HG03571 (cell line): ENCODE data around the gene OCIAD1.
"Not testable (repeated sequence)": the region's sequence is repeated elsewhere in the genome, so short reads cannot be mapped to it uniquely, and the experiment has no call there.

Source experiments
- ATAC-seq: cut with Tn5 transposase; IDR thresholded peaks from one replicate; pipeline ENCODE4 v1.9.1; 2021; ENCODE audit not compliant: unreplicated experiment

OCIAD1 gene

DNA sequence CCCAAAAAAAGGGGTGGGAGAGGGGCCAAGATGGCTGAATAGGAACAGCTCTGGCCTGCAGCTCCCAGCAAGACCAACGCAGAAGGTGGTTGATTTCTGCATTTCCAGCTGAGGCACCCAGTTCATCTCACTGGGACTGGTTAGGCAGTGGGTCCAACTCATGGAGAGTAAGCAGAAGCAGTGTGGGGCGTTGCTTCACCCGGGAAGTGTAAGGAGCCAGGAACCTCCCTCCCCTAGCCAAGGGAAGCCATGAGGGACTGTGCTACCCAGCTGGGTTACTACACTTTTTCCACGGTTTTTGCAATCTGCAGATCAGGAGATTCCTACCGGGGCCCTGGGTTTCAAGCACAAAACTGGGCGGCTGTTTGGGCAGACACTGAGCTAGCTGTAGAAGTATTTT is 13.9 kb upstream of the OCIAD1 start:
- ATAC-seq, result no peak

GRCh38 chr4:48821431-48821830 is 9.5 kb upstream of the OCIAD1 start:
- ATAC-seq, result not testable (repeated sequence)

DNA sequence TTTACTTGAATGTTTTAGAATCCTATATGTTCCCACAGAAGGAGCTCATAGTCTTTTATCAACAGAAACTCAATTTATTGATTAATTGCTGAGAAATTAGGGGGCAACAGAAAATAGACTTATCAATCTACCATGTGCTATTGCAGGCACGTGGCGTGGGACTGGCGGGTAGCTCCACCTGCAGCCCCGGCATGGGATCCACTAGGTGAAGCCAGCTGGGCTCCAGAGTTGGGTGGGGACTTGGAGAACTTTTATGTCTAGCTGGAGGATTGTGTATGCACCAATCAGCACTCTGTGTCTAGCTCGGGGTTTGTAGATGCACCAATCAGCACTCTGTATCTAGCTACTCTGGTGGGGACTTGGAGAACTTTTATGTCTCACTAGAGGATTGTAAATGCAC is 3.3 kb upstream of the OCIAD1 start:
- no peak for ATAC-seq

DNA sequence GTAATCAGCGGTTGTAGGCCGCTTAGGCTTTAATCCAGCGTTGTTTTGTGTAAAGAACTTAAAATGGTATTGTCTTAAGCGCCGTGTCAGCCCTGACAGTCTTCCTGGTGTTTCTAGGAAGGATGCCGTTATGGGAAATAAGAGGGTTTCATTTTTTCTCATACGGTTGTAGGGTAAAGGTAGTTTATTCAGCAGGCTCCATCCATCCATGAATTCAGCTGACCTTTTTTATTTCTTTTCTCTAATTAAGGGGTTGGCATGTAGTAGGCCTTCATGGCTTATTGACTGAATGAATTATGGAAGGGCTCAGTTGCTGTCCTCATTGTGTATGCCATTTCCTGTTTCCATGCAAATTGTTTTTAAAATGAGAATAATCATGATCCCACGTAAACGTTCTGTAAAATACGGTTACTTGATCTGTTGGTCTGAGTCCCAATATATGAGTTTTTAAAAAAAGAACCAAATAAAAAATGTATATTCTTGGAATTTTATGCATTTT is 693 bp downstream of the OCIAD1 start:
- no peak for ATAC-seq

DNA sequence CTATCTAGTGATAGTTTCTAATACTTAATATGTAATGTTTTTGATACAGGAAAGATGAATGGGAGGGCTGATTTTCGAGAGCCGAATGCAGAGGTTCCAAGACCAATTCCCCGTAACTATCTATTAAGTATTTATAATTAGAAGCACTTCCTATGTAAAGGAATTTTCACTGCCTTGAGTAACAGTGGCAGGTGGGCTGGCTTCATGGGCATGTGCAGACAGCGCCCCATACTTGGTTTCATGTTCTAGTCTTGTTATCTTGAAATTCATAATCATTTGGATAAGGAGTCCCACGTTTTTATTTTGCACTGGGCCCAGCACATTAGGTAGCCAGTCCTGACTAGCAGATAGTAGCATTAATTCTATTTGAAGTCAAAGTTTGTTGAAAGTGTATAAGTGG is 1.7 kb downstream of the OCIAD1 start:
- ATAC-seq, result no peak

DNA sequence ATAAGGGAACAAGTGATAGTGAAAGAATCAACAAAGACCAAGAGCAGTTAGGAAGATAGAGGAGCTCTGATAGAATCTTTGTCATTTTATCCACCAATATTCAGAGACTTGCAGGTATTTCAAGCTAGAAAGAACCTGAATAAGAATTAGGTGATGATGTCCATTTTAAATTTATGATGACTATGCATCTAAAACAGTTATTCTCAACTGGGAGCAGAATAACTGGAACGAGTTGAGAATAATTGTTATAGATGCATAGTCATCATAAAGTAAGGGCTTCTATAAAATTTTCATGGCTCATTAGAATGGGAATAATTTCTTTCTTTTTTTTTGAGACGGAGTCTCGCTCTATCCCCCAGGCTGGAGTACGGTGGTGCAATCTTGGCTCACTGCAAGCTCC is 5.8 kb downstream of the OCIAD1 start:
- ATAC-seq, result no peak

- no peak for ATAC-seq
These were observed 10.3 kb downstream of the OCIAD1 start for GRCh38 chr4:48841045-48841827.

GRCh38 chr4:48844843-48845242 is 14.0 kb downstream of the OCIAD1 start:
- ATAC-seq, result no peak

- ATAC-seq, result not testable (repeated sequence)
These were observed 17.9 kb downstream of the OCIAD1 start for GRCh38 chr4:48848799-48849198.

- ATAC-seq, result no peak
These were observed 20.8 kb downstream of the OCIAD1 start for GRCh38 chr4:48851651-48852050.

DNA sequence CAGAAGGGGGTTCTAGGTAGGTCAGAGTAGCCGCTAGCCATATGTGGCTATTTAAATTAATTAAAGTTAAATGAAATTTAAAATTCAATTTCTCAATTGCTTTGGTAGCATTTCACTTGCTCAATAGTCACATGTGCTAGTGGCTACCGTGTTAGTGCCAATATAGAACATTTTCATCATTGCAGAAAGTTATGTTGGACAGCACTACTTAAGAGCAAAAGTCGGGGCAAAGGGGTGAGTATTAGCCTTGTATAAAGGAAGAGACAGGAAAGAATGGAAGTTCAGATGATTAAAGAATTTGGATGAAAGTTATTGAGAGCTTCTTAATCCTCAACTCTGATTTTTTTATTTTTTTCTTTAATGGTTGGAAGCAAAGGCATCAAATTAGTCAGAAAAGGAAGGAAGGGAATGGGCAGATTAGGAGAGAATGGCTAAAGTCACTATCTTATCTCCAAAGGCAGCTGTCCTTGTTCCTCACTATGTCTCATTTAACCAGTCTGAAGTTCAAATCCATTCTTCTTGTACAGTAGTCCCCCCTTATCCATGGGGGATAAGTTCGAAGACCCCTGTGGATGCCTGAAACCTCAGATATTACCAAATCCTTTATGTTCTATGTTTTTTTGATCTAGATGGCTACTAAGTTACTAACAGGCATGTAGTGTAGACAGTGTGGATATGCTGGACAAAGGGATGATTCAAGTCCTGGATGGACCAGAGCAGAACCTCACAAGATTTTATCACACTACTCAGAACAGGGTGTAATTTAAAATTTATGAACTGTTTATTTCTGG is 22.9 kb downstream of the OCIAD1 start:
- no peak for ATAC-seq

DNA sequence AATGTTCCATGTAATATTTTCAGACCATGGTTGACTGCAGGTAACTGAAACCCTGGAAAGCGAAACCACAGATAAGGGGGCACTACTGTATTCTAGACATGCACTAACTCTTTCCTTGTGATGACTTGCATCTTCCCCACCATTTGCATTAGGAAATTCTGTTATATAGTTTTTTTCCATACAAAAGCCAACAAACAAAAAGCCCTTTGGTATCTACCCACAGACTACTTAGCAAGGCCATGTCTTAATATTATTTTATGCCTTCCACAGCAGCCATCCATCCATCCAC is 23.5 kb downstream of the OCIAD1 start:
- ATAC-seq, result no peak

GRCh38 chr4:48854982-48855381 is 24.1 kb downstream of the OCIAD1 start:
- no peak for ATAC-seq

DNA sequence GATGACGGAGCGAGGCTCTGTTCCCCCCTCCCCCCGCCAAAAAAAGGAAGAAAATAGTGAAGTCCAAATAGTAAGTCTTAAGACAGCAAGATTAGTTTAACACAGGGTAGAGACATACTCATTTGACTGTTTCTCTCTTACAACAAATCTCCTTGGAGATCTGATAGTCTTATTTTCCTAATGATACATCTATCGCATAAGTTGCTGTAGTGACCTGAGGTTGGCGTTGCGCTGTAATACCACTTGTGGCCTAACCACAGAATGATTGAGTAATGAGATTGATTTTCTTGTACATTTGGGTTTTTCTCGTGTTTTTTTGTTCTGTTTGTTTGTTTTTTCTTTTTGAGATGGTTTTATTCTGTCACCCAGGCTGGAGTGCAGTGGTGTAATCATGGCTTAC is 27.2 kb downstream of the OCIAD1 start:
- ATAC-seq, result no peak

DNA sequence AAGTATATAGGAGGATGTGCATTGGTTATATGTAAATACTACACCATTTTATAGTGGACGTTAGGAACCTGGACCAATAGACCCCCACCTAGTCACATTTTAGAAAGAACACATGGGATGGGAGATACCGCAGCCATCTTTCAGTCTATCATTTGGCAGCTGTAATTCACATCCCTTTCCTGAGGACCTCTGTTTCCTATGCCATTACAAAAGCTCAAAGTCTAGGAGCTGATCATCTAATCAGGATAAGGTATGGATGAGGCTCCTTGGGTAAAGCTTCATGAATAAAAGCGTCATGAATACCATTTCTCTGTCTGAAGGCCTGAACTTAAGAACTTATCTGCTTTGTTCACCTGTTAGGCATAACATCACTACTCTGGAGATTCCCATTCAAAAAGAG is 31.1 kb downstream of the OCIAD1 start:
- ATAC-seq, result no peak

- no peak for ATAC-seq
These were observed 31.8 kb downstream of the OCIAD1 start for GRCh38 chr4:48862661-48863060.

GRCh38 chr4:48863728-48864127 is 32.8 kb downstream of the OCIAD1 start:
- ATAC-seq, result no peak

DNA sequence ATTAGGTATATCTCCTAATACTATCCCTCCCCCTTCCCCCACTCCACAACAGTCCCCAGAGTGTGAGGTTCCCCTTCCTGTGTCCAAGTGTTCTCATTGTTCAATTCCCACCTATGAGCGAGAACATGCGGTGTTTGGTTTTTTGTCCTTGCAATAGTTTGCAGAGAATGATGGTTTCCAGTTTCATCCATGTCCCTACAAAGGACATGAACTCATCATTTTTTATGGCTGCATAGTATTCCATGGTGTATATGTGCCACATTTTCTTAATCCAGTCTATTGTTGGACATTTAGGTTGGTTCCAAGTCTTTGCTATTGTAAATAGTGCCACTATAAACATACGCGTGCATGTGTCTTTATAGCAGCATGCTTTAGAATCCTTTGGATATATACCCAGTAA is 33.8 kb downstream of the OCIAD1 start:
- ATAC-seq, result not testable (repeated sequence)

DNA sequence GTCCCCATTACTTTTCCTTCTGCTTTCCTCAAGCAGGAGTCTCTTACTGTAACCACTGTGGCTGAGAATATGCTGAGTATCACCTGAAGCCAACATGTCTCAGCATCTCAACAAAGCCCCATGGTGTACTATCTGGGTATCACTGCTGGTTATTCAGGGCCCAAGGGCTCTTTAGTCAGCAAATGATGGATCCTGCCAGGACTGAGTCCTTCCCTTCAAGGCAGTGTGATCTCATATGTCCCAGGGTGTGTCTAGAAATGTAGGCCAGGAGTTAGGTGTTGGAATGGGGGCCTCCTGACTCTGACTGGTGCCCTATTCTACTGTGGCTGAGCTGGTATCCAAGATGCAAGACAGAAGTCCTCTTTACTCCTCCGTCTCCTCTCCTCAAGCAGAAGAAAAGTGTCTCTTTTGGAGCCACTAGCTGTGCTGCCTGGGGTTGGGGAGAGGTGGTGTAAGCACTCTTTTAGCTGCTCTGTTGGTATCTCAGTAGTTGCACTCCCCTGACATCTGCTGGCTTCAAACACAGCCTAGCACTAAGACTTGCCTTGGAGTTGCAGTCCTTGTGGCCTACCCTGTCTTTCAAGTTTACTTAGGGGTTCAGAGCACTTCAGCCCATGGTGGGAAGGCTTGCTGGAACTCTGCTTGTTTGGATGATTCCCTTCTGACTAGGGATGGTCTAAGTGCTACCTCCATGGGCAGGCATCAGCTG is 47.1 kb downstream of the OCIAD1 start:
- ATAC-seq, result no peak

DNA sequence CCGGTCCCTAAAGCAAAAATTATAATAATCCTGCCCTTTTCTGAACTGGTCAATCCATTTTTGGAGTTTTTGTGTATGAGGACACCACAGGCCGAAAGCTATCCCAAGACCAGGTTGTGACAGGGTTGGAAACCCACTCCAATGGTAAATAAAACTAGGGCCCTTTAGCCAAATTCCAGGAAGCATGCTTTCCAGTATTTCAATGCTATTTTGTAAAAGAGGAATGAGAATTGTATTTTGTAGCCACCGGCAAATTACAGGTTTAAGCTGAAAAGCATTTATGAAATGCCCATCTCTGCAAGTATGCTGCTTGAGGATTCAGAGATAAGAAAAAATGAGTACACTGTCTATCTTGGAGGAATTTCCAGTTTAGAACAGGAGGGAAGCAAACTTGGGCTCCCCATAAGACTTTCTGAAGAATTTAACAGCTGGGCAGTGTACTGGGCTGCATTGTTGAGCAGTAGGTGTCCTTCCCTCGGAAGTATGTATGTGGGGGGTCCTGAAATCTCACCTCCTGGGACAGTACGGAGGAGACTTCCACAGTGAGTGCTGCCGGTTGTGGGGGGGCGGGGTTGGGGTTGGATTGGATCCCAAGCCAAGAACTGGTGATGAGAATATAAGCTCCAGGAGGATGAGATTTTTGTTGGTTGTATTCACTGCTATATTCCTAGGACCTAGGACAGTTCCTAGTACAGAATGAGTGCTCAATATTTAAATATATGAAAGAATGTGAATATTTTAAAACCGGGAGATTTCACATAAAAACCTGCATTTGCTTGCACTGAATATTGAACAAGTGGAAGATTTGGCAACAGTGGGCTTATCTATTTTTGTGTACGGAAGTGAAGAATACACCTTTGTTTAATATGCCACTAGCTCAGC is 48.9 kb downstream of the OCIAD1 start:
- no peak for ATAC-seq

DNA sequence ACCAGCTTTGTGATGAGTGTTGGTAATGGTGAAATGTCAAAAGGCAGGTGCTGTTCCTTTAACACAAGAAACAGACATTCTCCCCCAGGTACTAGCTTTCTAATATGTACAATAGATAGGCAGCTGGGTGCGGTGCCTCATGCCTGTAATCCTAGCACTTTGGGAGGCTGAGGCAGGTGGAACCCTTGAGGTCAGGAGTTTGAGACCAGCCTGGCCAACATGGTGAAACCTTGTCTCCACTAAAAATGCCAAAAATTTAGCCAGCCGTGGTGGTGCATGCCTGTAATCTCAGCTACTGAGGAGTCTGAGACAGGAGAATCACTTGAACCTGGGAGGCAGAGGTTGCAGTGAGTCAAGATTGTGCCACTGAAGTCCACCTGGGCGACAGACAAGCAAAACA is 50.8 kb downstream of the OCIAD1 start:
- not testable (repeated sequence) for ATAC-seq
